NCI-H2029 (cell line): ENCODE measurements around the gene GFOD2.
"Not testable (repeated sequence)": the region's sequence is repeated elsewhere in the genome, so short reads cannot be mapped to it uniquely, and the experiment has no call there.

ENCODE experiments used
- DNase-seq: peaks from one replicate; lab custom pipeline; 2025; lab: John Stamatoyannopoulos, UW

The GFOD2 gene

DNA sequence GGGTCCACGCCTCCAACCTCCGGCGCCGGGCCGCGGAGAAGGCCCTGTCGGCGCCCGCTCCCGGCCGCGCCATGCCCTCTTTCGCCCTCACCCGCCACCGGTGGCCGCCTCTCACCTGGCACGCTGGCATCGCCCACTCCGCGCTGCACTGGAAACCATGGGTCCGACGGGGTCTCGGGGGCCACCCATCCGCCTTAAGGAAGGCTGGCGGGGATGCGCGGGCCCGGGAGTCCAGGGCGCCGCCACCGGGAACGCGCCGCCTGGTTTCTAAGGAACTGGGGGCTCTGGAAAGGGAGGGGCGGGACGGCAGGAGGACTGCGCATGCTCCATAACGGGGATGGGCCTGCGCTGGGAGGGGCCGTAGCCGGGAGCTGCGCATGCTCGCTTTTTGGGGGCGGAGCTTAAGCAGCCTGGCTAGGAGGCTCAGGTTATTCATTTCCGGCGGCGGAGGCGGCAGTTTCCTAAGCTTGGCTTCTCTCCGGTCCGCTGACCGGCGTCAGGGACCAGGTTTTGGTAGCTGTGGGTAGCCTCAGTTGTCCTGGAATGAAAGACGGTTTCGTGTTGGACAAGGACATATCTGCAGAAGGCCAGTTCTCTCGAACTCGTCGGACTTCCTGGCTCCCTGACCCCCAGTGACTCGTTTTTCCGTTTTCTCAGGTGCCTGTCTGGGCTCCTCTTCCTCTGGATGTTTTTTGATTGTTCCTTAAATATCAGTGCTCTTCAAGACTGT lies at the start of gene GFOD2:
TSS of gene GFOD2 (minus strand) at position 269 of the 730 bp plus-strand sequence. CDS start 33,601 bp downstream, outside the sequence.
- DNase-seq, result peak; percentile 62

- no peak for DNase-seq
Measured at GRCh38 chr16:67767953-67768352, 48.8 kb upstream of the GFOD2 start.

DNA sequence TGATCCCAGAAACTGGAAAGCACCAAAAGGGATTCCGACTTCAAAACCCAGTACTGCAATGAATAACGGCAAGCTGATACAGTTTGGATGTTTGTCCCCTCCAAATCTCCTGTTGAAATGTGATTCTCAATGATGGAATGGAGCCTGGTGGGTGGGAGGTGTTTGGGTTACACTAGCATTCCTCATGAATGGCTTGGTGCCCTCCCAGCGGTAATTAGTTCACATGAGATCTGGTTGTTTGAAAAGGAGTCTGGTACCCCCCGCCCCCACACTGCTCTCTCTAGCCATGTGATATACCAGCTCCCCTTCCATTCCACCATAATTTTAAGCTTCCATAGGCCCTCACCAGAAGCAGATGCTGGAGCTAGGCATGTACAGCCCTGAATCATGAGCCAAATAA lies 47.2 kb upstream of the GFOD2 start:
- no peak for DNase-seq

DNA sequence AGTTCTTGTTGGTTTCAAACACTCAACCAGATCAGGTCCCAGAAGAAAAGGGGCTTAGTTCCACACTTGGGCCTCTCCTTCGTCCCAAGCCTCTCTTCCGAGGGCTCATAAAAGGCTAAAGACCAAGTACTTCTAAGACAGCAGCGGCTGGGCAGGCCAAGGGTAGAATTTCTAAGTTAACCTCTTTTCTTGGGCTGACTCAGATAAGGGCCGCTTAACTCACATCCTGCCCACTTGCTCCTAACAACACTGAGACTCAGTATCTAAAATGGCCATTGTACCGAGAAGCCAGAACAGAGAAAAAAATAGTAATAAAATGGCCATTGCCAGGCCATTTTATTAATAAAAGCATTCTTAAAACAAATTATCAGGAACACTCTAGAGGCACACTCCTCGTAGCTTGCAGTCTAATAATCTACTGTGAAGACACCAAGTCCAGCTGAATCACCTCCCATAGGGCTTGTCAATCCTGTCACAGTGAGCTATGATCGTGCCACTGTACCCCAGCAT lies 45.1 kb upstream of the GFOD2 start:
- DNase-seq, result no peak

DNA sequence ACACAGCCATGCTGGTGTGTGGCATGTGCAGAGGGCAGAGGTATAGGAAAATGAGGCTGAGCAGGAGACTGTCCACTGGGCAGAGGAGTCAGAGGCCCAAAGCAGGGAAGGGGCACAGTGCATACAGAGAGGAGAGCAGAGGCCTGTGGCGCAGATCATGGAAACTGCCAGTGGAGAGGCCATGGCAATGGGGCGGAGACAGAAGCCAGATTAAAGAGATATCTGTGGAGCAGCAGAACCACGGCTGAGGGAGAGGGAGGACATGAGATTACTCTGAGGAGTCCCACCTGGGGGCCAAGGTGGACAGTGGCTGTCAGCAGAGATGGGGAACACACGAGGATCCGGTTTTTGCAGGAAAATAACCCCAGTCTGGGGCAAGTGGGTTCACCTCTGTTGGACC lies 44.0 kb upstream of the GFOD2 start:
- DNase-seq, result no peak

- no peak for DNase-seq
Measured at GRCh38 chr16:67762385-67762784, 43.3 kb upstream of the GFOD2 start.

DNA sequence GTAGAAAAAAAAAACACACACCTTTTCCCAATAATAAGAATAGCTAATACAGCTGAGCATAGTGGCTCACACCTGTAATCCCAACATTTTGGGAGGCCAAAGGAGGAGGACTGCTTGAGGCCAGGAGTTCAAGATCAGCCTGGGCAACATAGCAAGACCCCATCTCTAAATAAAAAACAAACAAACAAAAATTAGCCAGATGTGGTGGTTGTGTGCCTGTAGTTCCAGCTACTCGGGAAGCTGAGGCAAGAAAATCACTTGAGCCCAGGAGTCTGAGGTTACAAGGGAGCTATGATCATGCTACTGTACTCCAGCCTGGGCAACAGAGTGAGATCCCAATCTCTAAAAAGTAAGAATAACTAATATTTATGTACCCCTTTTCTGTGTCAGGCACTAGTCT lies 42.8 kb upstream of the GFOD2 start:
- DNase-seq, result no peak

GRCh38 chr16:67760956-67761230 lies 41.8 kb upstream of the GFOD2 start:
- no peak for DNase-seq

DNA sequence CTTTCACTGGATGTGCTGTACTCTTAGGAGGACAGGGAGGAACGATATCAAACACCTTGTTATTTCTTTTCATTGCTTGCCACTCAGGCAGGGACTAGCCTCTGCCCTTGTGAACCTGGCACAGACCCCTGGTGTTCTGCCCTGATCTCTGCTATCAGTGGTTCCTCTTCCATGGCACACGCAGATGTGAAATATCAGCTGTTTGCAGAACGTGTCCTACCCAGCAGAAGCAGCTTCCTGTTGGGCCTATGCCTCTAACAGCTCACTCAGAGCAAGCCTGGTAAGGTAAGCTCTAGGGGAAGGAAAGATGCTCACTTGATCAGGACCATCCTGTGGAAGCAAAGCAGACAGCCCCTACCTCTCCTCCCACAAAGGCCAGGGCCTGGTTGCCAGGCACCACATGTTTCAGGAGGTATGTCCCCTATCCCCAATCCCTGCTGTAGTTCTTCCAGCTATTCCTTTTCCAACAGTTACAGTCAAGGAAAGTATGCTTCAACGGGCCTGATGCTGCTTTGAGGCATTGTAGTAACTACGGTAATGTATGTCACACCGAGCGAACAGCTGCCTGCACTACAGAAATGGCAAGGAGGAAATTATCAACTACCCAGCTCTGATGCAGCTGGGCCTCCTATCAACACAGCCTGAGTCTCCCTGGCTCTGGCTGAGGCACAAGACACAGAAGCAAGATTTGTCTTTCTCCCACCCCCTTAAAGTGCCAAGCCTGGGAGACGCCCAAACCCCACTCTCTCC lies 41.3 kb upstream of the GFOD2 start:
- no peak for DNase-seq

DNA sequence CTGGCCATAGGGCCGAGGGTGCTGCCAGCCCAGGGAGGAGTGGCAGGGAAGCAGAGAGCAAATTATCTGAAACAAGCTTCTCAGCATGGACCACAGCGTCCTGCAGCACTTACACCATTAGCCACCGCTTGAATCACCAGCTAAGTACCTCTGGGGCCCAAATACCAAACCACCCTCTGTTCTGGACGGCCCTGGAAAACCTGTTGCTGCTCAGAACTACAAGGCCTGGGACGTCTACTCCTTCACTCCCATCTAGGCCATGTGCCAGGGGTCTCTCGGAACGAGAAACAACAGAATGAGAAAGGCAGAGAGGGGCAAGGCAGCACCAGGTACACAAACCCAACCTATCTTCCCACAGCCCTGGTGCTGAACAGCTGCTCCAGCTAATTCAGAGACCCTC lies 39.9 kb upstream of the GFOD2 start:
- no peak for DNase-seq

DNA sequence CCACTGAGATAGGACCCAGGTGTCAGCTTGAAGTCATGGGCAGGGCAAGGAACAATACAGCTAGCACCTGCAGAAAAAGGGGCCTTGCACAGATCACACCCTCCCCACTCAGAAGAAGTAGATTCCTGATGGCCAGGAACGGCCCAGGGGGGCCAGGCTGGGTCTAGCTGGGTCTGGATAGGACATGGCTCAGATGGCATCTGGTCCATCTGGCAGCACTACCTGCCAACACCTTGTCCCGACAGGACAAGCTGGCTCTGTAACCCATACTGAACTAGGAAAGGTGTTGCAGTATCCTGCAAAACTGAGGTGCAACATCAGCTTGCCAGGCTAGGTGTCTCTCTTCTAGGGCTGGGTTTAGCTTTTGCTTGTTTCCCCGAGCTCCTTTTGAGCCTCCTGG lies 38.9 kb upstream of the GFOD2 start:
- no peak for DNase-seq

- no peak for DNase-seq
Measured at GRCh38 chr16:67752641-67753040, 33.5 kb upstream of the GFOD2 start.

- DNase-seq, result not testable (repeated sequence)
Measured at GRCh38 chr16:67751331-67751730, 32.2 kb upstream of the GFOD2 start.

- DNase-seq, result no peak
Measured at GRCh38 chr16:67750466-67750865, 31.4 kb upstream of the GFOD2 start.

DNA sequence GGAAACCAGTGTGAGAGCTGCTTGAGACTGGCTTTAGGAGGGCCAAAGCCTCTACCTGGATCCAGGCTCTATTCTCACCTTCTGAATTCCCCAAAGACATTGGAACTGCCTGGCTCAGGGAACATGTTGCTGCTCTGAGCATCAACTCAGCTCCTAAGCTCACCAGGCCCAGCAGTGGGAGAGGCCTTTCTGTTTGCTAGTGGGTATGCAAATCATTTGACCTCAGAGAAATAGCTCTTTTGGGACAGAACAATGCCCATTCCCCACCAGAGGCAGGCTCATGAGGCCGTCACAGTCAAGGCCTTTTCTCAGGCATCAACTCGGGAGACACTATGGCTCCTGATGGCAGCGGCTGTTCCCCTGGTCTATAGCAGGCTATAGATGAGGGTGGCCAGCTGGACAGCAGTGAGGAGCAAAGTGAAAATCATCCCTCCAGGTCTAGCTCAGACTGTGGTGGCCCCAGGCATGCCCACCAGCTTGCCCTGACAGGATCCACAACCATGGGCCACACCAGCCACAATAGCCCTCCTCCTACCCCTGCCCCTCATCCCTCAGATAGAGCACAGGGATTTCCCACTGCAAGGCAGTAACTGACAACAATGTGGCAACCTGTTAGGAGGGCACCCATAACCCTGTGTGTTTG lies 30.4 kb upstream of the GFOD2 start:
- DNase-seq, result no peak

DNA sequence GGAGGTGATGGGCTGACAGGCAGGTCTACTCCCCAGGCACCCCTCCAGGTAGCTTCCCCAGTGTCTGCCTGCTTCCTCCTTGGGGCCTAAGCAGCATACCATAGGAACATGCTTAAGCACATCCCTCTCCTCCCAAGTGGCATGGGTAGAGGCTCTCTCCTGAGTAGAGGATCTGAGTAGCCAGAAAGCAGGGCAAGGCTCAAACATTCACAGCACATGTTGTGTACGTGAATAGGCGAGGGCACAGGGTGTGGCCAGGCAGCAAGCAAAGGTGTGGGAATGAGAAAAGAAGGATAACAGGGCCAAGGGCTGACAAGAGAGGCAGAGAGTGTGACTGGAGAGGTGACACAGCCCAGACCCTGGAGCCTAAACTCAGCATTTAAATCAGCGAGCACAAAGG lies 29.7 kb upstream of the GFOD2 start:
- DNase-seq, result no peak

DNA sequence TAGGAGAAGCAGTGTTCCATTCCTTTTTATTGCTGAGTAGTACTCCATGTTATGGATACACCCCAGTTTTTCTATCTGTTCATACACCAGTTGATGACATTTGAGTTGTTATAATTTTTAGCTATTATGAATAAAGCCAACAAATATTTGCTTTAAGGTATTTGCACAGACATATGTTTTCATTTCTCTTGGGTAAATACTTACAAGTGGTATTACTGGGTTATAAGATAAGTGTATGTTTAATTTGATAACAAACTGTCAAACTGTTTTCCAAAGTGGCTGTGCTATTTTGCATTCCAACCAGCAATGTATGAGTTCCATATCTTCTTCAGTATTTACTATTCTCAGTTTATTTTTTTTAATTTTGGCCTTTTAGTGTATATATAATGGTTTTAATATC lies 27.7 kb upstream of the GFOD2 start:
- no peak for DNase-seq

DNA sequence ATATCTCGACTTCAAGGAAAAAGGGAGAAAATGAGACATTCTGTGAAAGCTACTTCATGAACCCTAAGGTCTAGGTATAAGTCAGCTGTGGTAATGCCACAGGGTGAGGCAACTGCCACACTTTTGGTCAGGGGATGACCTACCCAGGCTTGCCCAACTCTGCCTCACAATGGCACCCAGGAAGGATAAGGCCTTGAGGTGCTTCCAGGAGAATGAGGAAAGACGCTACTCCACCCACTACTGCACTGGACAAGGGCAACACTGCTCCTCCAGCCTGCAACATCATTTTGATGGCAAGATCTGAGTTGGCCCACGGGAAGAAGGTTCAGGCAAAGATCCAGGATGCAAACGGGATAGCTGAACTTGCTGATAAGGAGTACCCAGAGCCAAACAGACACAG lies 22.0 kb upstream of the GFOD2 start:
- no peak for DNase-seq

GRCh38 chr16:67740391-67740790 lies 21.3 kb upstream of the GFOD2 start:
- DNase-seq, result no peak

- DNase-seq, result no peak
Measured at GRCh38 chr16:67736858-67737257, 17.7 kb upstream of the GFOD2 start.

DNA sequence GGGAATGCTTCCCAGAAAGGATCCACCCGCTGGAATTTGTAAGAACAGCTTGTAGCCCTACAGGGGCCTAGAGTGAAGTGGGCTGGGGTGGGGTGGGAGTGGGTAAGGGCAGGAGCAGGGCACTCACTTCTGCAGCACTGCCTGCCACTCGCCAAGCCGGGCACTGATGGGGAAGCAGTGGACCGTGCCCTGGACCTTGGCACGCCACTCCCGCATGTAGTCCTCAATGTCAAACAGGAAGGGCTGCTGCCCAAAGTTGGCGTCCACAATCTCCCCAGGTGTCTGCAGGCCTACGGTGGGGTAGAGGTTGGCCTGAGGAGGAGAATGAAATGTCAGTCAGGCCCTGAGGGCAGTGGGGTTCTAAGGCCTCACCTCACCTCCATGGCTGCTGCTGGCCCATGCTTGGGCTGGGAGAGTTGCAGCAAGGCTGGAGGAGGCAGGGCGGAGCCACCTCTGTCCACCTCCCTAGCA lies 15.7 kb upstream of the GFOD2 start:
- DNase-seq, result no peak

DNA sequence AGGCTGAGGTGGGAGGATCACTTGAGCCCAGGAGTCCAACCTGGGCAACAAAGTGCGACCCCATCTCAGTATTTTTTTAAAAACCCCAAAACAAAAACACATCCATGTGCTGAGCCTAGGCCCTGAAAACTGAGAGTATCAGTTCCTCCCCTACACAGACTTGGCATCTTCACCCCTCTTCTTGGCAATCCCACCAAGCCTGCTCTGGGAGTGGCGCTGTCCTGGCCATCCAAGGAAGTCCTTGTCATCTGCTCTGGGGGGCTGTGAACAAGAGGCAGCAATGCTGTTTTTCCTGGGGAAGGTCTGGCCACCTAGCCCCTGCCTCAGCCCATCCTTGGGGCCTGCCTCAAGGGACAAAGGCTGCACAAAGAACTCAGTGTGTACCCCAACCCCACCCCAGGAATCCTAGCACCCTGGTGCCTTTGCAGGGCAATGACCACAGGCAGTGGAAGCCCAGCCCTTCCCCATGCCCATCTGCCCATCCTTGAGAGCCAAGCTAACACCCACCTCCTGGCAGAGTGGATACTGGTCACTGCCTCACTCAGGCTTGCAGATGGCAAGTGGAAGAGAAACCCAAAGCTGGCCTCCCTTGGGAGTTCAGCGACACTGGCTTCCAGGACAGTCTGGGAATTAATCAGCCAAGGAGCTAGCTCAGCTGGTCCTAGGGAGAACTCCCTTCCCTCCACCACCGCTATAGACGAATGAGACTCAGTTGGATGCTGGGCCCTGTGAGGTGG lies 14.8 kb upstream of the GFOD2 start:
- DNase-seq, result no peak

GRCh38 chr16:67731753-67732095 lies 12.6 kb upstream of the GFOD2 start:
- peak; percentile 34 for DNase-seq
